Neural cell (in vitro differentiated cells): ENCODE results near the gene PLXNA2. TPM values are rescaled to one million over a fixed set of nuclear protein-coding genes. Genes with fewer than 3 reads are reported as not detected.

Experiments
- H2AFZ ChIP-seq: fragments of 200-600, 300-800 bp; sonication (generic), shearing (Covaris generic); 2 replicates; pipeline ENCODE4 v1.6.0; 2014; ENCODE audit warnings: low read depth, mild to moderate bottlenecking, antibody characterized with exemption, low read length, moderate library complexity
- H3F3A ChIP-seq: fragments of 200-600 bp; shearing (Covaris generic); 2 replicates; pipeline ENCODE4 v1.6.1; 2016; ENCODE audit warnings: mild to moderate bottlenecking, moderate library complexity, mixed read lengths, antibody characterized with exemption, low read length; ENCODE audit not compliant: insufficient read depth, poor library complexity, severe bottlenecking
- H3K27ac ChIP-seq: fragments of 200-600, 300-800 bp; sonication (generic), shearing (Covaris generic); 2 replicates; pipeline ENCODE4 v1.5.1; 2014; ENCODE audit warnings: mild to moderate bottlenecking, low read length, moderate library complexity
- H3K27me3 ChIP-seq: fragments of 300-800, 200-600 bp; sonication (generic), shearing (Covaris generic); 2 replicates; pipeline ENCODE4 v1.6.0; 2014; ENCODE audit warnings: mild to moderate bottlenecking, low read depth, low read length, moderate library complexity; ENCODE audit not compliant: insufficient read depth
- H3K36me3 ChIP-seq: fragments of 300-800, 200-600 bp; sonication (generic), shearing (Covaris generic); 2 replicates; pipeline ENCODE4 v1.5.1; 2014; ENCODE audit warnings: mild to moderate bottlenecking, antibody characterized with exemption, low read length, moderate library complexity; ENCODE audit not compliant: insufficient read depth
- H3K4me2 ChIP-seq: fragments of 300-800, 200-600 bp; sonication (generic), shearing (Covaris generic); 2 replicates; pipeline ENCODE4 v1.6.0; 2014; ENCODE audit warnings: mild to moderate bottlenecking, low read length
- H3K4me3 ChIP-seq: fragments of 300-800, 200-600 bp; sonication (generic), shearing (Covaris generic); 2 replicates; pipeline ENCODE4 v1.5.1; 2014; ENCODE audit warnings: mild to moderate bottlenecking, low read length, moderate library complexity
- H3K79me2 ChIP-seq: fragments of 200-600 bp; shearing (Covaris generic); replicated peaks from 2 replicates; pipeline ENCODE4 v1.6.0; 2014; ENCODE audit warnings: mild to moderate bottlenecking, low read length, moderate library complexity; ENCODE audit not compliant: insufficient read depth
- H3K9ac ChIP-seq: fragments of 300-800, 200-600 bp; sonication (generic), shearing (Covaris generic); 2 replicates; pipeline ENCODE4 v1.6.1; 2016; ENCODE audit warnings: mild to moderate bottlenecking, low read length, mixed read lengths
- H3K9me2 ChIP-seq: fragments of 200-600 bp; shearing (Covaris generic); 2 replicates; pipeline ENCODE4 v1.6.1; 2016; ENCODE audit warnings: mild to moderate bottlenecking, low read length, mixed read lengths; ENCODE audit not compliant: insufficient read depth
- H3K9me3 ChIP-seq: fragments of 200-600, 300-800 bp; sonication (generic), shearing (Covaris generic); 2 replicates; pipeline ENCODE4 v1.6.1; 2016; ENCODE audit warnings: mild to moderate bottlenecking, mixed run types, low read length, moderate library complexity, mixed read lengths
- H4K20me1 ChIP-seq: fragments of 200-600 bp; shearing (Covaris generic); 2 replicates; pipeline ENCODE4 v1.6.1; 2016; ENCODE audit warnings: mild to moderate bottlenecking, mixed run types; ENCODE audit not compliant: insufficient read depth
- EP300 ChIP-seq: fragments of 450-650 bp; conservative IDR thresholded peaks from 2 replicates; pipeline ENCODE4 v1.6.1; 2014; ENCODE audit warnings: antibody characterized with exemption, mild to moderate bottlenecking, moderate library complexity; ENCODE audit not compliant: poor library complexity, severe bottlenecking
- EZH2 ChIP-seq: fragments of 200-600, 300-800 bp; shearing (Covaris generic), sonication (generic); IDR thresholded peaks from 2 replicates; pipeline ENCODE4 v1.6.1; 2014; ENCODE audit warnings: antibody characterized with exemption, low read length, borderline replicate concordance, mild to moderate bottlenecking; ENCODE audit not compliant: insufficient read depth, poor library complexity, severe bottlenecking
- MXI1 ChIP-seq: fragments of 450-650 bp; conservative IDR thresholded peaks from 2 replicates; pipeline ENCODE4 v1.6.1; 2014; ENCODE audit warnings: antibody characterized with exemption, mild to moderate bottlenecking; ENCODE audit not compliant: poor library complexity, severe bottlenecking
- POLR2AphosphoS5 ChIP-seq: IDR thresholded peaks from 2 replicates; pipeline ENCODE4 v1.6.1; 2012
- RAD21 ChIP-seq: fragments of 450-650 bp; conservative IDR thresholded peaks from 2 replicates; pipeline ENCODE4 v1.6.1; 2014; ENCODE audit warnings: antibody characterized with exemption, mild to moderate bottlenecking, moderate library complexity
- SMC3 ChIP-seq: fragments of 450-650 bp; conservative IDR thresholded peaks from 2 replicates; pipeline ENCODE4 v1.6.1; 2014; ENCODE audit warnings: antibody characterized with exemption, mild to moderate bottlenecking, moderate library complexity; ENCODE audit not compliant: poor library complexity
- TAF1 ChIP-seq: IDR thresholded peaks from 2 replicates; pipeline ENCODE4 v1.6.1; 2012; ENCODE audit warnings: low read depth
- polyA plus RNA-seq: library from polyadenylated mRNA; depleted of rRNA; stranded (reverse); fragments of >200 nt; gene quantifications from 2 replicates; pipeline ENCODE4 v1.2.3, GENCODE V29; 2014
- TF ChIP-seq, protein P1 (sequence below): IDR thresholded peaks from 2 replicates; pipeline ENCODE4 v1.6.1; 2012; ENCODE audit warnings: borderline replicate concordance
- TF ChIP-seq, protein P2 (sequence below): fragments of 450-650 bp; IDR thresholded peaks from 2 replicates; pipeline ENCODE4 v1.5.1; 2014; ENCODE audit warnings: antibody characterized with exemption, mild to moderate bottlenecking, moderate library complexity; ENCODE audit not compliant: poor library complexity, severe bottlenecking

Gene PLXNA2
- polyA plus RNA-seq, 1 donor from 2014 or later = 30.6 TPM

DNA sequence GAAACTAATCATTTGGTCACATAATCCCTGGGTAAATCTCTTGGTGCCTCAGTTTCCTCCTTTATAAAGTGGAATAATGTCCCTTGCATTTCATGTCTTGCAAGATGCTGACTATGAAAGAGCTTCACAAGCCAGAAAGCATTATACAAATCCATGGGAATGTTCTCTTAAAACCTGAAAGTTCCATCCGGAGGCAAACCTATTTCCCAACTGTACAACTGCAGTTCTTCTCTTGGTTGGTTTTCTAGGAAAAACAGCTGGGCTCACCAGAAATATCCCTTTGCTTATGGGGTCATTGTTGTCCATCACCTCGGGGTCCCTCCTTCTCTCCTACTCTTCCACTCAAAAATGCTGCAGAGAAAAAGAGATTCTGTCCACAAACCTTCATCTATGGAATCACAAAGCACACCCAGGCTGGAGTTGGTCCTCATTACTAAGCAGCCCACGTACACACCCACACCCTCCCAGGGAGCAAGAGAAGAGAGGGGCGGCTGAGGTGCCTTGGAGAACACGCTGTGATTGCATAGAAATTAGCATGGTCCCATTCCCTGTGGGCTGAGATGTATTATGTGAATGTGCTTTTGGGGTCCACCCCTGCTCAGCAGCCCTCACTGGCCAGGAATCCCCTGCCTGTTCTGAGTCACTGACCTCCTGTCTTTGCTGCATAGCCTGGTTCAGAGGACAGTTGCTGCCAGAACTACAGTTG is 5.0 kb upstream of the PLXNA2 start:
- TF ChIP-seq EZH2 (no peak), SMC3 (no peak), TAF1 (no peak), POLR2AphosphoS5 (no peak), MXI1 (no peak), RAD21 (no peak), EP300 (no peak)
- TF ChIP-seq, protein P1, sequence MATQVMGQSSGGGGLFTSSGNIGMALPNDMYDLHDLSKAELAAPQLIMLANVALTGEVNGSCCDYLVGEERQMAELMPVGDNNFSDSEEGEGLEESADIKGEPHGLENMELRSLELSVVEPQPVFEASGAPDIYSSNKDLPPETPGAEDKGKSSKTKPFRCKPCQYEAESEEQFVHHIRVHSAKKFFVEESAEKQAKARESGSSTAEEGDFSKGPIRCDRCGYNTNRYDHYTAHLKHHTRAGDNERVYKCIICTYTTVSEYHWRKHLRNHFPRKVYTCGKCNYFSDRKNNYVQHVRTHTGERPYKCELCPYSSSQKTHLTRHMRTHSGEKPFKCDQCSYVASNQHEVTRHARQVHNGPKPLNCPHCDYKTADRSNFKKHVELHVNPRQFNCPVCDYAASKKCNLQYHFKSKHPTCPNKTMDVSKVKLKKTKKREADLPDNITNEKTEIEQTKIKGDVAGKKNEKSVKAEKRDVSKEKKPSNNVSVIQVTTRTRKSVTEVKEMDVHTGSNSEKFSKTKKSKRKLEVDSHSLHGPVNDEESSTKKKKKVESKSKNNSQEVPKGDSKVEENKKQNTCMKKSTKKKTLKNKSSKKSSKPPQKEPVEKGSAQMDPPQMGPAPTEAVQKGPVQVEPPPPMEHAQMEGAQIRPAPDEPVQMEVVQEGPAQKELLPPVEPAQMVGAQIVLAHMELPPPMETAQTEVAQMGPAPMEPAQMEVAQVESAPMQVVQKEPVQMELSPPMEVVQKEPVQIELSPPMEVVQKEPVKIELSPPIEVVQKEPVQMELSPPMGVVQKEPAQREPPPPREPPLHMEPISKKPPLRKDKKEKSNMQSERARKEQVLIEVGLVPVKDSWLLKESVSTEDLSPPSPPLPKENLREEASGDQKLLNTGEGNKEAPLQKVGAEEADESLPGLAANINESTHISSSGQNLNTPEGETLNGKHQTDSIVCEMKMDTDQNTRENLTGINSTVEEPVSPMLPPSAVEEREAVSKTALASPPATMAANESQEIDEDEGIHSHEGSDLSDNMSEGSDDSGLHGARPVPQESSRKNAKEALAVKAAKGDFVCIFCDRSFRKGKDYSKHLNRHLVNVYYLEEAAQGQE = no peak
- TF ChIP-seq, protein P2, sequence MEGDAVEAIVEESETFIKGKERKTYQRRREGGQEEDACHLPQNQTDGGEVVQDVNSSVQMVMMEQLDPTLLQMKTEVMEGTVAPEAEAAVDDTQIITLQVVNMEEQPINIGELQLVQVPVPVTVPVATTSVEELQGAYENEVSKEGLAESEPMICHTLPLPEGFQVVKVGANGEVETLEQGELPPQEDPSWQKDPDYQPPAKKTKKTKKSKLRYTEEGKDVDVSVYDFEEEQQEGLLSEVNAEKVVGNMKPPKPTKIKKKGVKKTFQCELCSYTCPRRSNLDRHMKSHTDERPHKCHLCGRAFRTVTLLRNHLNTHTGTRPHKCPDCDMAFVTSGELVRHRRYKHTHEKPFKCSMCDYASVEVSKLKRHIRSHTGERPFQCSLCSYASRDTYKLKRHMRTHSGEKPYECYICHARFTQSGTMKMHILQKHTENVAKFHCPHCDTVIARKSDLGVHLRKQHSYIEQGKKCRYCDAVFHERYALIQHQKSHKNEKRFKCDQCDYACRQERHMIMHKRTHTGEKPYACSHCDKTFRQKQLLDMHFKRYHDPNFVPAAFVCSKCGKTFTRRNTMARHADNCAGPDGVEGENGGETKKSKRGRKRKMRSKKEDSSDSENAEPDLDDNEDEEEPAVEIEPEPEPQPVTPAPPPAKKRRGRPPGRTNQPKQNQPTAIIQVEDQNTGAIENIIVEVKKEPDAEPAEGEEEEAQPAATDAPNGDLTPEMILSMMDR = no peak
- Histone ChIP-seq H3K9me3 (no peaks in the 10 kb centered on the region), H3K27ac (no peak overlapping the region), H3F3A (peaks cover 7% of the 10 kb centered on the region), H3K4me2 (no peak overlapping the region), H2AFZ (no peak overlapping the region), H3K4me3 (no peak overlapping the region), H3K9me2 (no peaks in the 10 kb centered on the region), H3K79me2 (no peaks in the 10 kb centered on the region), H3K27me3 (no peaks in the 10 kb centered on the region), H3K36me3 (no peaks in the 10 kb centered on the region), H4K20me1 (no peaks in the 10 kb centered on the region), H3K9ac (no peak overlapping the region)

DNA sequence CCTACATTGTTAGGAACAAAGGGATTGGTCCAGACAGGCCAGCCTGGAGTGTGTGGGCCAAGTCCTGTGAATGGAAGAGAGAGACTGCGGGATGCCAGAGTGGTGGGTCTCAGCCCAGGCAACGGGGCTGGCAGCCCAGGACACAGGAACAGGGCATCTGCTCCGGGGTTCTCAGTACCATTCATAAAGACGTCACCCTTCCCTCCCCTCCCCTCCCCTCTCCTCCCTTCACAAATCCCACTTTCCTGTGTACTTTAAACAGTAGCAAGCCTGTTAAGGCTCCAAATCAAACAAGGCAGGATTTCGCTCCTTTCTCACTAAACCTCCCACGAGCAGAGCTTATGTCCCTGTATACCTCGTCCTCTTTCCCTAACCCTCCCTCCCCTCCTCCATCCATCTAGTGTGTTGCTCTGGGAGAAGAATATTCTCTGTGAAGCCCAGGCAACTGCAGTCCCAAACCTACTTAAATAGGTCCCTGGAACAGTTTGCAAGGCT is 4.2 kb upstream of the PLXNA2 start:
- peaks cover 4% of the 10 kb centered on the region for H3K79me2 ChIP-seq
- H3K9me3 ChIP-seq = no peaks in the 10 kb centered on the region
- no peaks in the 10 kb centered on the region for H3K27me3 ChIP-seq
- no peaks in the 10 kb centered on the region for H3K36me3 ChIP-seq
- no peak overlapping the region for H3K4me2 ChIP-seq
- H4K20me1 ChIP-seq = no peaks in the 10 kb centered on the region
- H3K27ac ChIP-seq = no peak overlapping the region
- no peak overlapping the region for H3K9ac ChIP-seq
- no peak overlapping the region for H2AFZ ChIP-seq
- H3K4me3 ChIP-seq = no peak overlapping the region
- H3F3A ChIP-seq = peaks cover 7% of the 10 kb centered on the region
- TF ChIP-seq RAD21 (no peak), EZH2 (no peak), POLR2AphosphoS5 (no peak), SMC3 (no peak), MXI1 (no peak), TAF1 (no peak), EP300 (no peak)
- TF ChIP-seq, protein P1 = no peak
- TF ChIP-seq, protein P2 = no peak
- no peaks in the 10 kb centered on the region for H3K9me2 ChIP-seq
